HG03342 (cell line): ENCODE measurements around the gene DCHS2.

Source experiments
- ATAC-seq: cut with Tn5 transposase; IDR thresholded peaks from one replicate; pipeline ENCODE4 v1.9.1; 2021; ENCODE audit warnings: mild to moderate bottlenecking, moderate library complexity; ENCODE audit not compliant: unreplicated experiment

DCHS2 gene

DNA sequence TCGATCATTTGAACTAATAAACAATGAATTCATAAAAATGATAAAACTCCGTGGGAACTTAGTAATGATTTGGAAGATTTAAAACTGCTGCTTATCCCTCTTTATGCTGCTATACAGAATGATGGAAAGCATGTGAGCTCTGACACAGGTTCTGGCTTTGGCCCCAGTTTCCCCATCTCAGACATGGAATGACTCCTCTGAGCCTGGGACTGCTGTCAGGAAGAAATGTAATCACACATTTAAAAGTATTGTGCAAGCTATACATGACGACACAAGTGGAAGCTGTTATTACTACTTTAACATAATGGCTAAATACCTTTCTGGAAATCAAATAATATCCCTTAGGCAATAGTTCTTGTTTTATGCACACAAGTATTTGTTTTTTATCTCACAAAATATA lies 161.7 kb downstream of the DCHS2 start:
- no peak for ATAC-seq

GRCh38 chr4:154329268-154329868 lies 162.2 kb downstream of the DCHS2 start:
- no peak for ATAC-seq

DNA sequence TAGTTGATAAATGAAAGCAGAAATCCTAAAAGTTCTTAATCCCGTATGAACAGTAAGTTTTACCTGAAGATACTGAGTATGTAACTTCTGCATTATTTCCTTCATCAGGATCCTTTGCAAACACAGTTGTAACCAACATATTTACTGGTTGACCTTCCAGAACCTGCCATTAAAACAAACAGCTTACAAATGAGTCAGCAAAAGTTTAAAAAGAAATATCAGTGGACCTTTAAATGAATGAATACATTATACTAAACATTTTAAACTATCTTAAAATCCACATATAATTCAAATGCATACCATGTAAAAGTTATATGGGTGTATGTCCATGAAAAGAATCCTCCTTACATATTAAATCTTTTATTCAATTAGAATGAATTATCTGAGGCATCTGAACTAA lies 163.6 kb downstream of the DCHS2 start:
- no peak for ATAC-seq

DNA sequence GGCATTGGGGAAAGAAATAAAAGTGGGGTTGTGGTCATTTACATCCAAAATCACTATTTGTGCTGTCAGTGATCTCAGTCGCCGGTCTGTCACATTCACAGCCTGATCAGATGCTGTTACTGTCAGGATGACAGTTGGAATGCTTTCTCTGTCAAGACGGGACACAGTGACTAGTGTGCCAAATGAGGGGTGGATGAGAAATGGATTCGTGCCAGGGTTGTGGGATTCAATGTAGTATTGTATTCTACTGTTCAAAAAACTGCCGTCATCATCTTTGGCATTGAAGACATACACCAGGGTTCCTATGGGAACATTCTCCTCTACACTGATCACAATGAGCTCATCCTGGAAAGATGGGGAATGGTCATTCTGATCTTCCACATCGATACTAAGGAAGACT lies 171.1 kb downstream of the DCHS2 start:
- no peak for ATAC-seq

- no peak for ATAC-seq
Measured at GRCh38 chr4:154319736-154320135, 171.9 kb downstream of the DCHS2 start.

DNA sequence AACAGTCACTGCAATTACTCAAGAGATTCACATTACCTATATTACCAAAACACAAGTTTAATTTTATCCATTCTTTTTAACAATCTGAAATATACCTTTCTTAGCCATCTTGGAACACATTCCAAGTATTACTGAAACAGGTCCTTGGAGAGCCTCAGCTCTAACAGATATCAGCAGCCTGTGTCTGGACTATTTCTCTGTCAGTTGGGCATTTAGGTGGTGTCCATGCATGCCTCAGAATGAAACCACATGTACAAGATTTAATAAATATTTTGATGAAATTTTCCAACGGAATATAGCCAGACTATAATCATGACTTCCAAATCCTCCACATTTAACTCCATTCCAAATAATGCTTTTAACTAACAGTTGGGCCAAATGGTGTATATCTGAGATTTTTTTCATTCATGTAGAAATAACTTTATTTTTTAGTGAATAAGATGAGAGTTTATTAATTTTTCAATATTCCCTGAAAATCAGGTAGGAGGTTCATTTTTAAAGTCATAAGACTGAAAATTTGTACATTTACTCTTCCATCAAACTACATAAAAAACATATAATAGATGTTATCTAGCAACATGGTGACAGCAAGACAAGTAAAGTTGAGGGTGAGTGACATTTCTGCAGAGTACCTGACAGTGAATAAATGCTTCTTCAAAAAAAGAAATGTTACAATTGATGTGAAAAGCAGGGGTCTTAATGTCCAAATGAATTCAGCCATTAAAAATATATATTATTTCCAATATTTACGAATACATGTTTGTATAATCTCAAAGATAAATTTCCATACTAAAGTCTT lies 174.2 kb downstream of the DCHS2 start:
- no peak for ATAC-seq

GRCh38 chr4:154315741-154316140 lies 175.9 kb downstream of the DCHS2 start:
- ATAC-seq = no peak

- ATAC-seq = no peak
Measured at GRCh38 chr4:154314248-154314647, 177.4 kb downstream of the DCHS2 start.

- ATAC-seq = no peak
Measured at GRCh38 chr4:154313004-154313585, 178.5 kb downstream of the DCHS2 start.

DNA sequence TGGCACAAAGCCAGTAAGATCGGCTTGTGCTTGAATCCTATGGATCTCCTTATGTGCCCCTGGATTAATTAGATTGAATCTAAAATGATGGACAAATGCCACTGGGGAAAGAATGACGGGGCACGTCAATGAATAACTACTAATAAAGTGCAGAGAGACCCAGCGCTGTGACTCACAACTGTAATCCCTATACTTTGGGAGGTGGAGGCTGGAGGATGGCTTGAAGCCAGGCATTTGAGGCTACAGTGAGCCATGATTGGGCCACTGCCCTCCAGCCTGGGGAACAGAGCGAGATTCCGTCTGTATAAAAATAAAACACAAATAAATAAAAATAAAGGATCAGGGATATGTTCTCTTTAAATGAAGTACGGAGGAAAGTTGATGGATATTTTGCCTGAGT lies 179.4 kb downstream of the DCHS2 start:
- ATAC-seq = no peak

DNA sequence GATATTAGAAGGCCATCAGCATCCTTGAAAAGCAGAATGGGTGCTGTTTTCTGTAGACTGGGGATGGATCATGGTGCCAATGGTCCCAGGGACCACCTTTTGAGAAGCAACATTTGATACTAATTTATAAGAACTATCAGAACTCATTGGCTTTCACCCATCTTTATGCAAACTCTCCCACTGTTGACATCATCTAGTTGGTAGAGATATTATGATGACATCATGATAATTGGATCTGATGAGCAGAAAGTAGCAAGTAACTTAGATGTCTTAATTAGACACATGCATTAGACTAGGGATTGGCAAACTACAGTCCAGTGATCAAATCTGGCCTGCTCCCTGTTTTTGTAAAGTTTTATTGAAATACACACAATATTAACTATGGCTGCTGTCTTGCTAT lies 181.0 kb downstream of the DCHS2 start:
- no peak for ATAC-seq

DNA sequence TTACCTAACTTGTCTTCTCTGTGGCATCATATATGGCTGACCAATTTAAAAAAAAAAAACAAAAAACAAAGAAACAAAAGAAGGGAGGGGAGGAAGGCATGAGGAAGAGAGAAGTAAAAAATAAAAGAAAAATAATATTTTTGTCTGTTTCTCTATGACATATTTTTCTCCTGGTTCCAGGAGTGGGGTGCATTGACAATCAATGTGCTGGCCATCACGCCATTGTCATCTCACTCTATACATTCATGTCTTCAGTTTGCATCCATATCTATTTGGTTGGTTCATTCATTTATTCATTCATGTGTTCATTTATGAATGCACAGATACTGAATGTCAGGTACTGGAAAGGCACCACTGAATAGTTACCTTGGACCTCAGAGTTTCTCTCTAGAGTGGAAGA lies 183.4 kb downstream of the DCHS2 start:
- ATAC-seq = no peak

DNA sequence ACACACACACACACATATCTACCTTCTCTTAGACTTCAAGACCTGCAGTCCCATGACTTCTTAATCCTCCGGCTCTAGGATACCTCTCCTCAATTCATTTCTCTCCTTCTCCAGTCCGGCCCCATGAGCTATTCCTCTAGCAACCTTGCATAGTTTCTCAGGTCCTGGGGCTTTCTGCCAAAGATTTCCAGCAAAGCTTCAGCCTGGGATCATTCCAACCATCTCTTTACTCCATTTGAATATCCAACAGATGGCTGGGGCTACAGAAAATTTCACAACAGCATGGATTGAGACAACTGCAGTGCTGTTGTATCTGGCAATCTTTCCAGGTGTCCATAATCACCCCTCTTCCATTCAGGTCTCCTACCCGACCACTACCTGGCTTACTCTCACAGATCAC lies 184.1 kb downstream of the DCHS2 start:
- ATAC-seq = no peak

- ATAC-seq = no peak
Measured at GRCh38 chr4:154305616-154306015, 186.0 kb downstream of the DCHS2 start.

GRCh38 chr4:154304679-154305078 lies 186.9 kb downstream of the DCHS2 start:
- ATAC-seq = no peak

DNA sequence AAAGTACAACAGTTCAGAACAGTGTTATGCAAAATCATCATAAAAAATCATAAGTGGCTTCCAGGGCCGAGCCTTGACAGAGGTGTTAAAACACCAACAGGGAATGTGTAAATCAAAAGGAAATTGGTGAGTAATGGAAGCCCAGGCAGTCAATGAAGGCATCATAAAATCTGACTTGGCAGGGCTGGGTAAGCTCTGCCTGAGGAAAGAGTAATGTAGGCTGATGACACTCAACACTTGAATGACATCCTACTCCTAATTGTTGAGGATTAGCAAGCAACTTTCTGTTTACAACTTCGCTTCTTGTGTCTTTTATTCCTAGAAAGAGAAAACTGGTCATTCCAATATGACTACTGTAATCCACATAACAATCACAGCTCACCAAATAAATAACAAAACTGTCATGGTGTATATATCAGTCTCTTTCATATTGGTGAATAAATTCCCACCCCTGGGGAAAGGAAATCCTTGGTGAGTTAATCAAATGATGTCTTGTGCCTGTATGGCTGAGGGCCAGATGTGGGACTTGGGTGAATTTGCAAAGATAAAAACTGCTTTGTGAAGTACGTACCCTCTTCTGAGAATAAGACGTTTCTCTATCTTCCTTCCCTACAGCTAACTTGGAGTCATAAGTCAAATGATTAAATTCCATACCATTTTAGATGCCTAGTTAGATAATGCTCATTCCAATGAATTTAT lies 196.8 kb downstream of the DCHS2 start:
- no peak for ATAC-seq

DNA sequence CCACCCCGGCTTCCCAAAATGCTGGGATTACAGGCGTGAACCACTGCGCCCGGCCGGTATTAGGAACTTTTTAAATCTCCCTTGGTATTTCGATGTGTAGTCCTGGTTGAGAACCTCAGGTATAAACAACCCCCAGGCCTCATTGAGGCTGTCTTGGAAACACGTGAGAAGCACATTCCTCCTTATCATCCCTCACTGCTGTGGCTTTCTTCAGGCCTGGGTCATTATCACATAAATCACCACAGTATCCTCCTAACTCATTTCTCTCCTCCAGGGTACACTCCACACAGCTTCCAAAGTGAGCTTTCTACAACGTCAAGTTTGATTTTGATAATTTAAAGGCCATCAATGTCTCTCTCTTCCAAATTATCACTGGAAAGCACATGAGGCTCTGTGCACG lies 198.2 kb downstream of the DCHS2 start:
- ATAC-seq = no peak

DNA sequence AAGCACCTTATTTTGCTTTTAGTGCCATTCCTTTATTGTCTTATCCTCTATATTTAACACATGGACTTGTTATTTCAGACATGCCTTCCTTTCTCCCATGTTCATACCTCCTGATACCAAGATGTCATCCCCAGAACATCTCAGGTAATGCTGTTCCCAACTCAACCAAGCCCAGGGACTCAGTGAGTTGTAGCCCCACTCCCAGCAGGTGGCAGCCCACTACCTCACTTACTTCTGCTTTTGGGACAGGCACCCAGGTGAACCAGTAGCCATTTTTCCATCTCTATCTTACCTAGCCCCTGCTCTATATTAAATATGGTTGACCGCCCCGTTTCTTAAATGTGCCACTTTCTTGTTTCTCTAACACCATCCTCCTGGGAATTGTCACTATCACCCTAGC lies 199.0 kb downstream of the DCHS2 start:
- ATAC-seq = no peak

DNA sequence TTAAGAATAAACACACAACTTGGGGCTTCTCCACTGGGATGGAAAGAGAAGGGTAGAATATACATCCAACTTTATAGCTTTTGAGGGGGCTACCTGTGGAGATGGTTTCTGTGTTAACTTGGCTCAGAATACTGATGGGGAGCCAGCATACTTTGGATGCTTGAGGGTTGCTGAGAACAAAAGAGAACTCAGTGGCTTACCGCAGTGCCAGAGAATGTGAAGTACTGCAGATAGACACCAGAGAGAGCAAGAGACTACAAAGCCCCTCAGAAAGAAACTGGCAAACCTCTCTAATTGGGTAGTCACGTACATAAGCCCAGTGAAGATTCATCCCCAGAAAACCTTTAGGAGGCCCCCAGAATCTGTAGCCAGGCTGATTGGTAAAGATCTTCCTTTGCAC lies 214.4 kb downstream of the DCHS2 start:
- no peak for ATAC-seq

DNA sequence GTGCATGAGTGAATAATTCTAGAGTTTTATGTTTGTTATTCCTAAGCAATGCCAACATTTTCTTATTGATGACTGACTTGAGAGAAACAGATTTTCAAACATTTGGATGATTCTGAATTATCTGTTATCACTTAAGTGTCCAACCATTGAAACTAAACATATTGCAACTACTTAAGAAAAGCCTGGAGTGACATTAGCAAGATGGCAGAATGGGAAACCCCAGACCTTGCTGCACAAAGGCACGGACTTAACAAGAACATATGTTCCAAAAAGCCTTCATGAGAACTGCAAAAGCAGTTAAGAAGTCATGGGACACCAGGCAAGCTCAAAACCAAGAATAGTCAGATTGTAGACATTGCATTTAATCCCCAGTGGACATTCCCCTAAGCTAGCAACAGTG lies 215.1 kb downstream of the DCHS2 start:
- no peak for ATAC-seq

DNA sequence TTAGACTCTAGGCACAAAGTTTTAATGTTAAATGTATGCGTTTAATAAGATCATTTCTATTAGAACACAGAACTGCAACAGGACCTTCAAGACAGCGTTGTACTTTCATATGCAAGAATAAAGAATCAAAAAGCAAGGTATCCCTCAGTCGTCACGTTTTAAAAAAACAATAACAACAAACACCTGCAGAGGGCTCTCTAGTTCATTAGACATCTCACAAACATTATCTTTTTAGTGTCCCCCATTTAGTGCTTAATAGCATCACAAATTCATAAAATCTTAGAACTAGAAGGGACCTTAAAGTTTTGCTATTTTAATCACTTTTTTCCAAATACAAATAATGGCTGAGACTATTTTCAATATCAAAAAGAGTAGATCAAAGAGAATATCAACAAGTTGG lies 236.6 kb downstream of the DCHS2 start:
- no peak for ATAC-seq

GRCh38 chr4:154234576-154234975 lies 257.0 kb downstream of the DCHS2 start:
- ATAC-seq = no peak
